GM12891 (cell line): ENCODE data around the gene CLASP2.
"Not testable (repeated sequence)": the region's sequence is repeated elsewhere in the genome, so short reads cannot be mapped to it uniquely, and the experiment has no call there.

Experiments
- PAX5 ChIP-seq: IDR thresholded peaks from 2 replicates; pipeline ENCODE4 v1.6.1; 2011; ENCODE audit warnings: low read length, moderate library complexity, mild to moderate bottlenecking; ENCODE audit not compliant: insufficient read depth, severe bottlenecking
- POLR2A ChIP-seq: IDR thresholded peaks from 2 replicates; pipeline ENCODE4 v1.6.1; 2011; ENCODE audit warnings: low read depth, low read length, control low read depth
- POLR2AphosphoS5 ChIP-seq: IDR thresholded peaks from 2 replicates; pipeline ENCODE4 v1.6.1; 2011; ENCODE audit warnings: low read depth, low read length, control low read depth
- POU2F2 ChIP-seq: IDR thresholded peaks from 2 replicates; pipeline ENCODE4 v1.6.1; 2011; ENCODE audit warnings: low read depth, mild to moderate bottlenecking, control low read depth, low read length, moderate library complexity
- SPI1 ChIP-seq: IDR thresholded peaks from 2 replicates; pipeline ENCODE4 v1.6.1; 2011; ENCODE audit warnings: low read depth, low read length, control low read depth
- TAF1 ChIP-seq: IDR thresholded peaks from 2 replicates; pipeline ENCODE4 v1.6.1; 2011; ENCODE audit warnings: low read depth, low read length, control low read depth

DNA sequence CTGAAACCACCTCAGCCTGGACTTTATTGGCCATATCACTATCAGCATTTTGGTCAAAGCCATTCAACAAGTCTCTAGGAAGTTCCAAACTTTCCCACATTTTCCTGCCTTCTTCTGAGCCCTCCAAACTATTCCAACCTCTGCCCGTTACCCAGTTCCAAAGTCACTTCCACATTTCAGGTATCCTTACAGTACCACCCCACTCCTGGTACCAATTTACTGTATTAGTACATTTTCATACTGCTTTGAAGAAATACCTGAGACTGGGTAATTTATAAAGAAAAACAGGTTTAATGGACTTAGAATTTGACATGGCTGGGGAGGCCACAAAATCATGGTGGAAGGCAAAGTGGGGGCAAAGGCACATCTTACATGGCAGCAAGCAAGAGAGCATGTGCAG, 36.3 kb upstream of the CLASP2 start:
- TF ChIP-seq POLR2A, TAF1, POLR2AphosphoS5, PAX5, SPI1, POU2F2: not testable (repeated sequence)
